Right lobe of liver (tissue), 6 donors: Measurements from ENCODE around the gene WBP1. TPM values are rescaled to one million over a fixed set of nuclear protein-coding genes. Genes with fewer than 3 reads are reported as not detected.
"Not testable (repeated sequence)": the region's sequence is repeated elsewhere in the genome, so short reads cannot be mapped to it uniquely, and the experiment has no call there.

Source experiments
- ATAC-seq, 4 donors: fragments of 200-7000 bp; cut with Tn5 transposase; one replicate each; pipeline ENCODE4 v1.9.1; 2020; ENCODE audit warnings: mild to moderate bottlenecking in 4 of 4, moderate library complexity in 4 of 4
- DNase-seq, 3 donors: peaks; one replicate each; pipeline ENCODE4 v3.0.0-alpha.2; 2020
- H3K27ac ChIP-seq, 3 donors: fragments of 200-600 bp; one replicate each; pipeline ENCODE4 v1.8.0; 2022
- H3K27me3 ChIP-seq, 2 donors: fragments of 200-600 bp; one replicate each; pipeline ENCODE4 v1.8.0; 2022
- H3K36me3 ChIP-seq, 4 donors: fragments of 200-600 bp; sonication (generic) in 1 of 4; one replicate each; pipeline versions ENCODE4 v1.5.1 to v1.8.0; 2017 to 2022; ENCODE audit warnings: control low read depth in 1 of 4
- H3K4me1 ChIP-seq, 4 donors: fragments of 200-600 bp; sonication (generic) in 1 of 4; one replicate each; pipeline versions ENCODE4 v1.5.1 to v1.8.0; 2017 to 2022; ENCODE audit warnings: control low read depth in 1 of 4
- H3K4me3 ChIP-seq, 3 donors: fragments of 200-600 bp; one replicate each; pipeline ENCODE4 v1.8.0; 2022
- H3K9me3 ChIP-seq, 4 donors: fragments of 200-600 bp; sonication (generic) in 1 of 4; one replicate each; pipeline versions ENCODE4 v1.5.1 to v1.8.0; 2017 to 2022; ENCODE audit warnings: control low read depth in 1 of 4
- POLR2A ChIP-seq: fragments of 450-650 bp; IDR thresholded peaks from one replicate; pipeline ENCODE4 v1.6.1; 2017; ENCODE audit warnings: antibody characterized with exemption, mild to moderate bottlenecking
- WGBS: methylation state at CpG from one replicate; pipeline ENCODE4 v1.1.6; 2018; ENCODE audit warnings: low coverage, low lambda C conversion rate; ENCODE audit not compliant: insufficient coverage; ENCODE audit errors: missing lambda C conversion rate; 5-methylcytosine and 5-hydroxymethylcytosine counted together
- intact Hi-C, 2 donors: fragments of 100-400 bp; cut with DNase I; formaldehyde crosslinking; loops; one replicate each; pipeline versions ENCODE4 v1.11.2 to v1.14.1; 2022
- total RNA-seq, 6 experiments: library from RNA; depleted of rRNA in 2 of 6; stranded (reverse); fragments of >200 nt in 2 of 6; fragmentation: NEBNext Ultra II Directional in 3 of 6; extraction: Animal tissue kit (Norgen Biotek cat#: 25700) in 3 of 6; gene quantifications; one replicate each; pipeline versions ENCODE4 v1.1.0 to v1.2.4, GENCODE V29; 2016 to 2023
- TF ChIP-seq, protein P1 (sequence below), 4 donors: fragments of 200-600 bp in 3 of 4; fragments of 450-650 bp in 1 of 4; IDR thresholded peaks; one replicate each; pipeline versions ENCODE4 v1.5.1 to v1.8.0; 2016 to 2022; ENCODE audit warnings: antibody characterized with exemption in 4 of 4, mild to moderate bottlenecking in 2 of 4
- donor health status: DM: no; HTN: yes; CAD: no.
- donor health status: DM: no; HTN: no; CAD: no.
- donor health status: DM: no; HTN: no; CAD: no.
- donor health status: DM: no; HTN: yes; CAD: no.
- donor health status: DM: no; HTN: yes; CAD: no.

WBP1 gene
- total RNA-seq, 6 experiments from 2014 or later = 29.6 to 37.6 (median 32.2) TPM

DNA sequence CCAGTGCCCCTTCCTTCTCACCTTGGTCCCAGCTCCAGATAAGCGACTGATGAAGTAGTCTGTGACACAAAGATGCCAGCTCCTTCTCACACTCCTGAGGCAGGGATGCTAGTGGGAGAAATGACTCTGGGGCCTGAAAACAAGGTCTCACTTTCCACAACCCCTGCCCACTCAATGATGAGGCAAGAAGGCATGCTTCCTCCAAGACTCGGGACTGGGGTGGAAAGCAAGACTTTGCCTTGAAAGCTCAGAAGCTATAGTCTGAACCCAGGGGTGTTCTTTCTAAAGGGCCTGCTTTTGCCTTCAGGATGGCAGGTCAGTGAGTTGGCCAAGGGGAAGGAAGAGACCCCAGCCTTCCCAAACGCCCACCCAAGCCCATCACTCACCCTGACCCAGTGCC, 23.2 kb downstream of the WBP1 start:
- TF ChIP-seq POLR2A = no peak
- TF ChIP-seq, protein P1, sequence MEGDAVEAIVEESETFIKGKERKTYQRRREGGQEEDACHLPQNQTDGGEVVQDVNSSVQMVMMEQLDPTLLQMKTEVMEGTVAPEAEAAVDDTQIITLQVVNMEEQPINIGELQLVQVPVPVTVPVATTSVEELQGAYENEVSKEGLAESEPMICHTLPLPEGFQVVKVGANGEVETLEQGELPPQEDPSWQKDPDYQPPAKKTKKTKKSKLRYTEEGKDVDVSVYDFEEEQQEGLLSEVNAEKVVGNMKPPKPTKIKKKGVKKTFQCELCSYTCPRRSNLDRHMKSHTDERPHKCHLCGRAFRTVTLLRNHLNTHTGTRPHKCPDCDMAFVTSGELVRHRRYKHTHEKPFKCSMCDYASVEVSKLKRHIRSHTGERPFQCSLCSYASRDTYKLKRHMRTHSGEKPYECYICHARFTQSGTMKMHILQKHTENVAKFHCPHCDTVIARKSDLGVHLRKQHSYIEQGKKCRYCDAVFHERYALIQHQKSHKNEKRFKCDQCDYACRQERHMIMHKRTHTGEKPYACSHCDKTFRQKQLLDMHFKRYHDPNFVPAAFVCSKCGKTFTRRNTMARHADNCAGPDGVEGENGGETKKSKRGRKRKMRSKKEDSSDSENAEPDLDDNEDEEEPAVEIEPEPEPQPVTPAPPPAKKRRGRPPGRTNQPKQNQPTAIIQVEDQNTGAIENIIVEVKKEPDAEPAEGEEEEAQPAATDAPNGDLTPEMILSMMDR (IDR thresholded peaks at IDR 0.05) = no peak
- 38% methylated on average over 1 of the region's 3 CpGs for WGBS
- intact Hi-C loops = no loop called here
- H3K36me3 ChIP-seq = peaks cover 0 to 16% (median 2%) of the 10 kb centered on the region in 4 donors
- peaks cover 0 to 46% (median 10%) of the 10 kb centered on the region in 4 donors for H3K4me1 ChIP-seq
- DNase-seq (no peak), ATAC-seq (no peak)
- no peaks in the 10 kb centered on the region for H3K27me3 ChIP-seq
- H3K4me3 ChIP-seq = peak overlapping the region; percentile 93 to 99 (median 97)
- H3K27ac ChIP-seq = no peak overlapping the region
- H3K9me3 ChIP-seq = no peaks in the 10 kb centered on the region

DNA sequence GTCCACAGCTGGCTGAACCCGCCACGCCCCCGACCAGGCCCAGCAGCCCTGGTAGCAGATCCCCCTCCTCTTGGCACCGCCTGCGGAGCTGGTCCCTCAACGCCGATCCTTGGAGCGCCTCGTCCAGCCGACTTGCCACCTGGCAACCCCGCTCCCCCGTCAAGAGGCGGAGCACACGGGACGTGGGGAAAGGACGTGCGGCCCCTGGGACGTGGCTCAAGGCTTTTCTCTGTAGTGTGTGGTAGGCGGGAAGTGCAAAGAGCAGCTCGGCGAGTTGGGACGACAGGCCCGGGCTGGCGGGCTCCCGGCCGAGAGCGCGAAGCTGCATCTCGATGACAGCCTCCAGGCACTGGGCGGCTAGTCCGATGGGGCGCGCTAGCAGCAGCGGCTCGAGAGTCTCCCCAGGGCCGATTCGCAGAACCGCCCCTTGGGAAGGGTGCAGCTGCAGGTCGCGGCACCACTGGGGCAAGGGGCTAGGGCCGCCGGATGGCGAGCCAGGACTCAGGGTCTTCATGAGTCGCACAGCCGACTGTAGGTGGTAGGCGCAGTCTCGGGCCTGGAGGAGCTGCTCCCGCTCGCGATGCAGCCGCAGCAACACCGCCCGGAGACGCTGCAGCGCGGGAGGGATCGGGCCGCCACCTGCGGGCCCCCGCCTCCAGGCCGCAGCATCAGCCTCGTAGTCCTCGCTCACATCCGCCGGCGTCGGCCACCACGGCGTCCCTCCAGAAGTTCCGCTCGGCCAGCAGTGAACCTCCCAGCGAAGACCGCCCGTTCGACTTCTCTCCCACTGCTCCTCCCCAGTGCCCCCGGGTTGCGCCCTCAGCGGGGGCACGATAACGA, 23.9 kb downstream of the WBP1 start:
- peaks cover 0 to 46% (median 13%) of the 10 kb centered on the region in 4 donors for H3K4me1 ChIP-seq
- peaks cover 0 to 16% (median 2%) of the 10 kb centered on the region in 4 donors for H3K36me3 ChIP-seq
- intact Hi-C loops = no loop called here
- no peaks in the 10 kb centered on the region for H3K27me3 ChIP-seq
- DNase-seq (peak in 1 of 3 donors; percentile 52), ATAC-seq (peak; percentile 52 to 65 (median 59))
- 4% methylated on average over 8 of the region's 80 CpGs for WGBS
- TF ChIP-seq POLR2A = no peak
- TF ChIP-seq, protein P1 (IDR thresholded peaks at IDR 0.05) = no peak
- H3K27ac ChIP-seq = peak overlapping the region; percentile 71 to 84 (median 80)
- peak overlapping the region; percentile 93 to 99 (median 97) for H3K4me3 ChIP-seq
- H3K9me3 ChIP-seq = no peaks in the 10 kb centered on the region

DNA sequence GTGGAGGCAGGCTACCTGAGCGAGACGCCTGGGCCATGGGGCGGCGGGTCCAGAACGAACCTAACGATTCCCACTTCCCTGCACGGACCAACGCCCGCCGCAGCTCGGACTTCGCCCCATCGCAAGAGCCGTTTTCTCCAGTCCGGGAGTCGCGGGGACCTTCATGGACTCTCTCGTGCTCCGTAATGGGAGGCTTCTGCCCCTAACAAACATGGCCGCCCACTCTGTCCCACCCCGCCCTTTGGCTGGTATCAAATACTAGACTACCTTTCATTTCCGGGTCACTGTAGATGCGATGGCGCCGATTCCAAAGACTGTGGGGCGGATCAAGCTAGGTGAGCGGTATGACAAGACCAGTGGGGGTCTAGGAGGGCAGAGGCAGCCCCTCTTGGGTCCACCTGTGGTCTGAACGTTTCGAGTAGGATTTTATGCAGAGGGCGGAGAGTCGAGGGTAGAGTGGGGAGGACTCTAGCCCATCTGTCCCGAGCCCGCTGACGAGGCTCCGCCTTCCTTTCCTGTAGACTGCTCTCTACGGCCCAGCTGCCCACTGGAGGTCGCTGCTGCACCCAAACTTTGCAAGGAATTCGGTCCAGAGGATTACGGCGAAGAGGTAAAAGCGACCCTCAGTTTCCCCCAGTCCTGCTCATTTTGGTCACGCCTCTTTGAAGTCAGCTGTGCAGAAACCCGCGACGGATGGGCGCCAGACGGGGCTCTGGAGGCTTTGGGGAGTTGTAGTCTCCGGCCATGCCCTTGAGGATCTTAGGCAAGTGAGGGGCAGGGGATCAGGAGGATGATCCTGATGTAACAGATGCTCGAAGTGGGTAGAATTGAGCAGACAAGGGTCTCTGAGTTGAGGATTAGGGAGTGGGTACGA, 24.8 kb downstream of the WBP1 start, which contains the start of the genes CCDC142 and TTC31:
Gene CCDC142, minus strand, starts transcription at position 198 of the 874 bp plus-strand sequence. Its CDS starts 161 bp downstream, at position 37.
Gene TTC31, plus strand, starts transcription at position 281 of the 874 bp plus-strand sequence. Its CDS starts 15 bp downstream, at position 296.
- H3K9me3 ChIP-seq = no peaks in the 10 kb centered on the region
- peak within 1 kb of the TSS; percentile 93 to 99 (median 97) for H3K4me3 ChIP-seq
- under 1% methylated on average over 35 of the region's 50 CpGs for WGBS
- ATAC-seq (peak; percentile 92 to 95 (median 93)), DNase-seq (peak; percentile 95 to 97 (median 96))
- H3K36me3 ChIP-seq = peaks cover 0 to 16% (median 2%) of the 10 kb centered on the region in 4 donors
- H3K27me3 ChIP-seq = no peaks in the 10 kb centered on the region
- intact Hi-C loops = no loop called here
- peak within 1 kb of the TSS; percentile 71 to 84 (median 80) for H3K27ac ChIP-seq
- peak; percentile 57 for TF ChIP-seq POLR2A
- TF ChIP-seq, protein P1 (IDR thresholded peaks at IDR 0.05) = peak; percentile 88 to 92 (median 90)
- peaks cover 0 to 48% (median 16%) of the 10 kb centered on the region in 4 donors for H3K4me1 ChIP-seq

DNA sequence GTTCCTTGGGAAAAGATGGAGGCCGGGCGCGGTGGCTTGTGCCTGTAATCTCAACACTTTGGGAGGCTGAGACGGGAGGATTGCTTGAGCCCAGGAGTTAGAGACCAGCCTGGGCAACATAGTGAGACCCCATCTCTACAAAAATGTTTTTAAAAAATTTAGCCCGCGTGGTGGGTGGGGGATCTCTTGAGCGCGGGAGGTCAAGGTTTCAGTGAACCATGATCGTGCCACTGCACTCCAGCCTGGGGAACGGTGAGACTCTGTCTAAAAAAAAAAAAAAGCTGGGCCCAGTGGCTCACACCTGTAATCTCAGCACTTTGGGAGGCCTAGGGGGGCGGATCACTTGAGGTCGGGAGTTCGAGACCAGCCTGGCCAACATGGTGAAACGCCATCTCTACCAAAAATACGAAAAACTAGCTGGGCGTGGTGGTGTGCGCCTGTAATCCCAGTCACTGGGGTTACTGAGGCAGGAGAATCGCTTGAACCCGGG, 25.5 kb downstream of the WBP1 start:
- peak overlapping the region; percentile 93 to 99 (median 97) for H3K4me3 ChIP-seq
- ATAC-seq, intact Hi-C loops, H3K27me3 ChIP-seq, DNase-seq, H3K9me3 ChIP-seq: not testable (repeated sequence)
- peak overlapping the region in 1 of 3 donors; percentile 84 for H3K27ac ChIP-seq
- peaks cover 0 to 55% (median 19%) of the 10 kb centered on the region in 4 donors for H3K4me1 ChIP-seq
- H3K36me3 ChIP-seq = peaks cover 0 to 16% (median 2%) of the 10 kb centered on the region in 4 donors
- WGBS = 64% methylated on average over 17 of the region's 19 CpGs
